Activated CD8-positive, alpha-beta memory T cell treated with anti-CD3 and anti-CD28 coated beads for 48 hours (primary cell): ENCODE measurements around the gene SEMA4D.

Source experiments
- DNase-seq, 3 experiments: peaks; one replicate each; pipeline ENCODE4 v3.0.0-alpha.2; 2020; ENCODE audit warnings: low read depth in 2 of 3, low spot score in 2 of 3

Gene SEMA4D

DNA sequence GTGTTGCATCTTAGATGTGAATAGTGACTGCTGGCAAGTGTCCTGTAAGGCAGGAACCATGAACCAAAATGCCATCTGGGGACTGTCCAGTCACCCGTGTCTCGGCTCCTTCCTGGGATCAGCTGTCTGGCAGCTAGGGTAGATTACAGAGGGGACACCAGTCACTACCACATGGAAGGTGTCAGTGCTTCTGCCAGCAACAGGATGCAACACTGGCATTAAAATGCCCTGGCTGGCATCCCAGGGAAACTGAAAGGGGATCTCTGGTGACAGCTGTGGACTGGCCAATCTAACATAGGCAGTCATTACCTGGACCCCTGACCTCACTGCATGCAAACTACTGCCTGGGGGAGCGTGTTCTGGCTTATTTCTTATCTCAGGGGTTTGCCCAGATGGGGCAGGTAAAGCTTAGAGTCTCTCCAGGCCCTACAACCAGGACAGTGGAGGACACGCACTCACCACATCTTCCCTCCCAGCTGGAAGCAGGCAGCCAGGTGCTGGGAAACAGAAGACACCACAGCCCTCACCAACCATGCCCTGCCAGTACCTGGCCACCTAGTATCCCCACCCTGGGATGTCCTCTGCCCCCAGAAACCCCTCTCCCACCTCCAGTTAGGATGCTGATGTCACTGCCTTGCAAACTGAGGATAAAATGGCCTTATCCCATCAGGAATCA is 83.8 kb downstream of the SEMA4D start:
- DNase-seq, result no peak

DNA sequence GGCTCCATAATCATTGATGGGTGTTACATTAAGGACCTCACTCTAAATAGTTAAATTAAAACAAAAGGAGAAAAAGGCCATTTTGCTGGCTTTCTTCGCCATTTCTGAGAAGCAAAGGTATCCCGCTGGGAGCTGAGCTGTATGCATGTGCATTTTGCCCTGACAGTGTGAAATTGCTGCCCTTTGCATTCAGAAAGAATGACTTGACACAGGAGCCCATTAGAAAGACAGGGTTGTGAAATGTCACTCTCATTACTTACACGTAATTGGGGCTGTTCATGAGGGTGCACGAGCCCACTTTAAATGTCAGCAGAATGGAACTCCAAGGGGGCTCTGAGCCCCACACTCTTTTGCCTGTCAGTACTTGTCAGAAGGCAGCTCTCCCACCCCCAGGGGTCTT is 85.0 kb downstream of the SEMA4D start:
- no peak for DNase-seq

DNA sequence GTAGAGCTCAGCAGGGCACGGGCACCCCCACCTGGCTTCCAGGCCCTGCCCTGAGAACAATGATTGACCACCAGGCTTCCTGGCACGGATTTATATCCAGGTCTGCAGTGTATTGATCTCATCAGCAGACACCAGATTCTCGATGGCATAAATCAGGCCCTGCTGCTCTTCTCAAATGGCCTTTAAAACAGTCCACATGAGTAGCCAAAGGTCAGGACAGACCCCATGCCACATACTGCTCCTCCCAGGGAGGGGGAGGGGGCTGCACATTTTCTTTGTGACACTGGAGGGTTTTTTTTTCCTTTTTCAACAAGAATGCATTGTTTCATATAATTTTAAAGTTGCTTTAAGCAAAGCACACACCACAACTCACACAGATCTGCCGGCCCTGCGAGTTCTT is 85.4 kb downstream of the SEMA4D start:
- no peak for DNase-seq

GRCh38 chr9:89411759-89412158 is 86.2 kb downstream of the SEMA4D start:
- no peak for DNase-seq

DNA sequence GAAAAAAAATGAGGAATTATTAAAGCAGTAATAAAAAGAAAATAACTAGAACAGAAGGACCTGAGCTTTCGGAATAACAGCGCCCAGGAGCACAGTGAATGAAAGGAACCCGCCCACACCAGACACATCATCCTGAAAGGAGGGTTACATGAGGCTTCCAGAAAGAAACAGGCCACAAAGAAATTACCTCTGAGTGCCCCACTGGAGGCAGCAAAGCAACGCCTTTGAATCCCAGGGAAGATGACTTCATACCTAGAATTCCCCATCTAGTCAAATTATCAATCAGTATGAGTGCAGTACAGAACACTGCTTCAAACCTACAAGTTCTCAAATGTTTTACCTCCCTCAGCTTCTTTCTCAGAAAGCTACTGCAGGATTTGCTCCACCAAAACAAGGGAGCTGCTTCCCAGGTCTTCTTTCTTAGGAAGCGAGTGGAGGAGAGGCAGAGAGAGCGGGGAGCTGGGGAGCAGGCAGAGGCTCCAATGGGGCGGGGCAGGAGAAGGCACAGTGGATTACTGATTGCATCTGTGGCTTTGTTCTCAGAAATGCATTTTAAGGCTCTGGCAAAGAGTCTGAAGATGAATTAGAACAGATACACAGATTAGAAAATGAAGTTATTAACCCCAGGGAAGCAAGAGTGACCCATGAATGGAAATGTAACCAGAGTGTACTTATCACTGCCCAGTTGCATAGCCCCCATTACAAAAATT is 87.1 kb downstream of the SEMA4D start:
- no peak for DNase-seq

- DNase-seq, result no peak
Observed at GRCh38 chr9:89410022-89410421, 87.9 kb downstream of the SEMA4D start.

GRCh38 chr9:89409466-89409865 is 88.4 kb downstream of the SEMA4D start:
- DNase-seq, result no peak

GRCh38 chr9:89408628-89409101 is 89.2 kb downstream of the SEMA4D start:
- DNase-seq, result no peak

GRCh38 chr9:89407070-89407469 is 90.8 kb downstream of the SEMA4D start:
- no peak for DNase-seq

GRCh38 chr9:89405826-89406225 is 92.1 kb downstream of the SEMA4D start:
- DNase-seq, result no peak

GRCh38 chr9:89404074-89404473 is 93.8 kb downstream of the SEMA4D start:
- no peak for DNase-seq

DNA sequence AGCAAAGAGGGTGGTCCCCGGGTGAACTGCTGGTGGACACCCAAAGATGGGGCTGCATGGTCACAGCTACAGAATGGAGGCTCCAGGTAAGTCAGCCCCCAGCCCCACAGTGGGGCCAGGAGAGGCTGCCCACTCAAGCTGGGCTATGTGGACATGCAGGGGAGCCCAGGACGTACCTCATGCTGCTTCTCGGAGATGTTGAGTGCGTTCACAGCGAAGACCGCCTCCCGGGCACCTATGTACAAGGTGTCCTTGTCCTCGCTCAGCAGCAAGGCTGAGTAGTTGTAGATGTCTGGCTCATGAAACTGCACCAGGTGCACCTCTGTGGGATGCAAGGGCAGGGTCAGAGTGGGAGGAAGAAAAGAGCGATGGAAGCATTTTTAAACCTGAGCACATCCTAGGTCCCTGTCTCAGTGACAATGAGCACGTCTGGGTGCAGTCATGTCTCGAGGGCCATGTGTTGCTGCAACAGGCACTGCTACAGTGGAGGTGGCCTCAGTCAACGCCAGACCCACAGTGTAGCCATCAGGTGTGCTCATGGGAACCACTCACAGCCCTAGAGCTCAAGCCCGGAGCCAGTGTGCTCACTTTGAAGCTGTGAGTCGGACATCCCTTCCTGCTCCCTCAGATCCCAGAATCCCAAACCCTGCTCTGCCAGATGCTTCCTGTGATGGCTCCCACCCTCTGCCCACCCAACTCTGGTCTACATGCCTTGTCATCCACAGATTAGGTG is 95.1 kb downstream of the SEMA4D start:
- DNase-seq, result no peak

DNA sequence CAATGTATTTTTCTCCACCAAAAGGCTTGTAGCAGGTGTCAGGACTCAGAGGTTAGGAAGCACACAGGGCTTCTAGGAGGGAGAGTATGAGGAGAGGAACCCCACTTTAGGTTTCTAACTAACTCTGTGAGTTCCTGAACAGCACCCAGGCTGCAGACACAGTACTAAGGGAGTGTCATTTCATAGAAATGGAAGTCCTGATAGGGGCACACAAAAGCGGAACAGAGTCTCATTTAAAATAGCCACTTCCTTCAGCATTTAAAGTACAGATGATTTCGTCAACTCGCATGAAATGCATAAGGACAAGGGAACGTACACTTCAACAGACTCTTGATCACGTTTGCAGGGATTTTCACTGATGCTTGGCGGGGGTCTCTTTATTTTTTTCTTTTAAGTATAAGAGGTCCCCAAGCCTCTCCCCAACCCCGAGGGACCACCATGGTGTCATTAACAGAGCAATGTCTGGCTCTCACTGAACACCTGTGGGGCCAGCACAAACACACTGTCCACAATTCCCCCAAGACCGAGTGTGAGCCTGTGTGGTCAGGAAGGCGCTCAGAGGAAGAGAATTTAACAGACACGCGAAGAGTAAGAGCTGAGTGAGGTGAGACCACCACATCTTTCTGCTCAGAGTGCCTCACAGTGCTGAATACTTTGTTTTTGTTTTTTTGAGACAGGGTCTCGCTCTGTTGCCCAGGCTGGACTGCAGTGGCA is 97.4 kb downstream of the SEMA4D start:
- no peak for DNase-seq

- DNase-seq, result no peak
Observed at GRCh38 chr9:89398621-89399020, 99.3 kb downstream of the SEMA4D start.

DNA sequence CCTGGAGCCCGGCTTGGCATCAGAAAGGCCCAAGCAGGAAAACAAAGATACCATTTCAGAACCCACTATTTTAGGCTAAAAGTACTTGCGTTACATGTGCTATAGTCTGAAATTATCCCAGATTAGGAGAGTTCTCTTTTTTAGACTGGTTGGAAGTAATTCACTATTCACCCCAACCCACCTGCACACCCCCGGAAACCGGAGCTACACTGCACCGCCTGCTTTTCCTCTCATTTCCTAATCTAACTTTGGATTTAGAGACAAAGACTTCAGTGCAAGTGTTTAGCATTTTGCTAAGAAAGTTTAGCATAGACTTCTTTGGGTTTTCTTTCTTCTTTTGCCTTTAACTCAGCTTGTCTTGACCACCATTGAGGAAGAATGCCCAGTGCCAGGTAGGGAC is 100.4 kb downstream of the SEMA4D start:
- no peak for DNase-seq

DNA sequence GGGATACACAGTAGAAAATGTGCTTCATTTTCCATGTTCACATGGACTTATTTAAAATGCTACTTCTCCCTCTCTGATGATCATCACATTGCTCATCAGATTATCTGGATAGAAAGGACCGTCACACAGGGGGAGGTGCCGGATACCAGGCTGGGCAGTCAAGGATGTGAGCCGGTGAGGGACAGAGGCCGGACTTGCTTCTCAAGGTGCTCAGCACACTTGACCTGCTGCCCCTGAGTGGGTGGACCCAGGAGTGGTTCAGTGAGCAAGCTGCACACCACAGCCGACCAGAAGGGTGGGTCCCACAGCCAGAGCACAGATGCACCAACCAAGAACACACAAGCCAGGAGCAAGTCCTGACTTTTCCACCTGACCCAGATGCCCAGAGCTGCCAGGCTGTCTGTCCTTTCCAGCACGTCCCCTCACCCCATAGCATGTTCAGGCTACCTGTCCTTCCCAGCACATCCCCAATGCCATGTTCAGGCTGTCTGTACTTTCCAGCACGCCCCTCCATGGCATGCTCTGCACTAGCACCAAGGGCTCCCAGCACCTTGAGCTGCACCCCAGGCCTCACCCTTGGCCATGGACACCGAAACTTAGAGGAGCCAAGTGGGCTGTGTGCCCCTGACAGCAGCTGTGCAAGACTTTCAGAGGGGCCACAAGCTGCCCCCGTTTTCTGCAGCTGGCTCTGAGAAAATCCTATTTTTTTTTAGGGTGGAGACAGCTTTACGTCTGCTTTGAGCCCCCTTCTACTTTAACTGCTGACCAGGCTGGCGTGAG is 101.8 kb downstream of the SEMA4D start:
- DNase-seq, result no peak

DNA sequence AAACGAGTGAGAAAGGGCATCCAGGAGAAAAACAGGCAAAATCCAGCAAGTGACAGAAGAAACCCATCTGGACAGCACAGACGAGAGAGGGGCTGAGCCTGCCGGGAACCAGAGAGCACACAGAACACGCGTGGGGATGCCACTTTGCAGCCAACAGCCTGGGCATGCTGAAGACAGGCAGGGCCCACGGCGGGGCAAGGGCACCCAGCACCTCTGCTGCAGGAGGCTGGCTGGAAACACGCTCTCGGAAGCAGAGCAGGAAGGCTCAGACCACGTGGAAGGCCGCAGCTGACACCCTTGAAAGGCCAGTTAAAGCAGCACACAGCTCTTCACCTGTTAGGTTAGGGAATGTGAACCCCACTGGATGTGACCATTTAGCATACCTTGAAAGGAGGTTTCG is 103.5 kb downstream of the SEMA4D start:
- no peak for DNase-seq

DNA sequence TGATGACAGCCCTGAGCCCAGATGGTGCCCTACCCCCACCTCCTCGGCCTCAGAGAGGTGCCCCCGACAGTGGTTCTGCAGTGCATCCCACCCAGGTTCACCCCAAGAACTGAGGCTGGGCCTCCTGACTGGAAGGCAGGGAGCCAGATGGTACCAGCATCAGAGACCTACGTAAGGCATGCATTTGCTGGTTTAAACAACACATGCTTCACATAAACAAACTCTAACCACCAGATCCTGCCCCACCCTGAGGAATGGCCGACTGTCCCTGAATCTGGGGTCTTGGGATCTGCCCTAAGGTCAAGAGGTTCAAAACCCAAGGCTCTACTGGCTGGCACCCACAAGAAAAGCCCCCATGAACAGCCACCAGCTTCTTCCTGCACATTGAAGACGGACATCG is 106.3 kb downstream of the SEMA4D start:
- no peak for DNase-seq

GRCh38 chr9:89390578-89391116 is 107.3 kb downstream of the SEMA4D start:
- no peak for DNase-seq

DNA sequence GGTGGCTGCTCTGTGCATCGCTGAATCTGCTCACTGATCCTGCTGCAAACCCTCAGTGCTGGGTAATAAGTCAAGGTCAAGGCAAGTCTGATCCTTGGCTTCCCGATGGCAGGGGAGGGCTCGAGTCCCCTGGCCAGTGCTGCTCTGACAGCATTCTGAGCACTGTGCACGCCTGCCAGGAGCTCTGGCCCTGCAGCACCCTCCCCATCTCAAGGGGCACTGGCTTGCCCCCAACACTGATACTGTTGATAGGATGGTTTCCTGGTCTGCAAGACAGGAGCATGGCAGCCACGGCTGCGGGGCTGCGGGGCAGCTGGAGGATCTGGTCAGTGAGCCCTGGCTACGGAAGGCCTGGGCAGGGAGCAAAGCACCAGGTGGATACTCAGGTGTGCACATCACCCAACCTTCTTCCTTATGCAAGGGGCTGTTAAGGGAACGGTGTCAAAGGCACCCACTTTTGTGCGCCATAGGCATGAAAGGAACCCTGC is 107.8 kb downstream of the SEMA4D start:
- no peak for DNase-seq

- no peak for DNase-seq
Observed at GRCh38 chr9:89388868-89389177, 109.1 kb downstream of the SEMA4D start.
